ENCODE data around the gene SEMA4B.

DNA sequence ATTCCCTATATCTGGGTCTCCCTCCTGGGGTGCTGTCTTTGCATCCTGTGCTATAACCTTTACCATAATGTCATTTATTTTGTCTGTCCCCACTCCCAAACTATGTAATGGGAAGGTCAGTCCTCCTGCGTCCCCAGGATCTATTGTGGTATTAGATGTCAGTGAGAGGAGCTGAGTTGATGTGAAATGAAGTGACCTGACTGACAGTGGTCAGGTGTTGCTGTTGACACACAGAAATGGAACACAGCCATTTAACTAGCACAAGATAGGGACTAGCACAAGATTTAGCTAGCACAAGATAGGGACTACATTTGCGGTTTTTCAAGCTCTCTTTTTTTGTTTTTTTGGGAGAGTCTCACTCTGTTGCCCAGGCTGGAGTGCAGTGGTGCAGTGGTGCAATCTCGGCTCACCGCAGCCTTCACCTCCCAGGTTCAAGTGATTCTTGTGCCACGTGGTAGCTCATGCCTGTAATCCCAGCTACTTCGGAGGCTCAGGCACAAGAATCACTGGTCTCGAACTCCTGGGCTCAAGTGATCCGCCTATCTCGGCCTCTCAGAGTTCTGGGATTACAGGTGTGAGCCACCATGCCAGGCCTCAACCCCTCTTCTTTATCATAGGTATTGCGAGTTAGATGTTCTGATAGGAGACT lies 69.5 kb downstream of the SEMA4B start:
- TF ChIP-seq, protein P1, sequence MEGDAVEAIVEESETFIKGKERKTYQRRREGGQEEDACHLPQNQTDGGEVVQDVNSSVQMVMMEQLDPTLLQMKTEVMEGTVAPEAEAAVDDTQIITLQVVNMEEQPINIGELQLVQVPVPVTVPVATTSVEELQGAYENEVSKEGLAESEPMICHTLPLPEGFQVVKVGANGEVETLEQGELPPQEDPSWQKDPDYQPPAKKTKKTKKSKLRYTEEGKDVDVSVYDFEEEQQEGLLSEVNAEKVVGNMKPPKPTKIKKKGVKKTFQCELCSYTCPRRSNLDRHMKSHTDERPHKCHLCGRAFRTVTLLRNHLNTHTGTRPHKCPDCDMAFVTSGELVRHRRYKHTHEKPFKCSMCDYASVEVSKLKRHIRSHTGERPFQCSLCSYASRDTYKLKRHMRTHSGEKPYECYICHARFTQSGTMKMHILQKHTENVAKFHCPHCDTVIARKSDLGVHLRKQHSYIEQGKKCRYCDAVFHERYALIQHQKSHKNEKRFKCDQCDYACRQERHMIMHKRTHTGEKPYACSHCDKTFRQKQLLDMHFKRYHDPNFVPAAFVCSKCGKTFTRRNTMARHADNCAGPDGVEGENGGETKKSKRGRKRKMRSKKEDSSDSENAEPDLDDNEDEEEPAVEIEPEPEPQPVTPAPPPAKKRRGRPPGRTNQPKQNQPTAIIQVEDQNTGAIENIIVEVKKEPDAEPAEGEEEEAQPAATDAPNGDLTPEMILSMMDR (IDR thresholded peaks at IDR 0.05): no peak
- TF ChIP-seq POLR2A (IDR thresholded peaks at IDR 0.05) (no peak), EP300 (IDR thresholded peaks at IDR 0.05; ENCODE audit: low read depth) (no peak)

Measured in transverse colon (tissue), 3 donors.